Mesendoderm (in vitro differentiated cells): Measurements from ENCODE around the gene PIERCE2.
"Not testable (repeated sequence)": the region's sequence is repeated elsewhere in the genome, so short reads cannot be mapped to it uniquely, and the experiment has no call there.

Experiments
- DNase-seq: peaks from one replicate; pipeline ENCODE4 v3.0.0; 2013
- H2AK5ac ChIP-seq: 2 replicates; pipeline ENCODE4 v1.6.1; 2013; ENCODE audit warnings: low read length, inconsistent platforms
- H2BK120ac ChIP-seq: 2 replicates; pipeline ENCODE4 v1.6.1; 2013; ENCODE audit warnings: low read depth, mild to moderate bottlenecking, low read length, moderate library complexity, mixed read lengths
- H2BK15ac ChIP-seq: replicated peaks from 2 replicates; pipeline ENCODE4 v1.6.1; 2013; ENCODE audit warnings: low read depth, mild to moderate bottlenecking, moderate library complexity
- H2BK5ac ChIP-seq: 2 replicates; pipeline ENCODE4 v1.6.1; 2013; ENCODE audit warnings: low read length, inconsistent platforms
- H3K18ac ChIP-seq: 2 replicates; pipeline ENCODE4 v1.6.1; 2013; ENCODE audit warnings: mild to moderate bottlenecking, low read length, mixed read lengths
- H3K23ac ChIP-seq: one replicate; pipeline ENCODE4 v1.6.1; 2013; ENCODE audit warnings: low read length
- H3K27ac ChIP-seq: 2 replicates; pipeline ENCODE4 v1.5.1; 2013; ENCODE audit warnings: low read depth, mild to moderate bottlenecking, inconsistent platforms, low read length, moderate library complexity
- H3K27me3 ChIP-seq: 2 replicates; pipeline ENCODE4 v1.6.1; 2013; ENCODE audit warnings: low read length, control low read depth, mild to moderate bottlenecking, inconsistent platforms; ENCODE audit not compliant: insufficient read depth, poor library complexity
- H3K36me3 ChIP-seq: 2 replicates; pipeline ENCODE4 v1.6.1; 2013; ENCODE audit warnings: low read length, inconsistent platforms; ENCODE audit not compliant: control insufficient read depth, insufficient read depth
- H3K4ac ChIP-seq: one replicate; pipeline ENCODE4 v1.6.1; 2013; ENCODE audit warnings: low read depth, mild to moderate bottlenecking, low read length, moderate library complexity
- H3K4me1 ChIP-seq: 2 replicates; pipeline ENCODE4 v1.6.1; 2013; ENCODE audit warnings: low read depth, low read length, inconsistent platforms; ENCODE audit not compliant: control insufficient read depth
- H3K4me2 ChIP-seq: 2 replicates; pipeline ENCODE4 v1.6.1; 2013; ENCODE audit warnings: low read length
- H3K4me3 ChIP-seq: 2 replicates; pipeline ENCODE4 v1.5.1; 2013; ENCODE audit warnings: mild to moderate bottlenecking, low read length
- H3K56ac ChIP-seq: one replicate; pipeline ENCODE4 v1.6.1; 2013; ENCODE audit warnings: low read length
- H3K79me1 ChIP-seq: 2 replicates; pipeline ENCODE4 v1.6.1; 2013; ENCODE audit warnings: low read length, inconsistent platforms
- H3K79me2 ChIP-seq: 2 replicates; pipeline ENCODE4 v1.6.1; 2013; ENCODE audit warnings: mild to moderate bottlenecking, low read length; ENCODE audit not compliant: control insufficient read depth, insufficient read depth
- H3K9ac ChIP-seq: 2 replicates; pipeline ENCODE4 v1.6.1; 2013; ENCODE audit warnings: low read length, inconsistent platforms
- H4K5ac ChIP-seq: one replicate; pipeline ENCODE4 v1.6.1; 2013; ENCODE audit warnings: low read length
- H4K8ac ChIP-seq: one replicate; pipeline ENCODE4 v1.6.1; 2013; ENCODE audit warnings: low read depth, mild to moderate bottlenecking, control low read depth, low read length, moderate library complexity
- WGBS: extraction: QIAGEN DNeasy Blood & Tissue Kit; methylation state at CpG from one replicate; pipeline ENCODE4 v1.1.7; 2013; ENCODE audit warnings: low lambda C conversion rate, missing lambda C conversion rate; ENCODE audit not compliant: insufficient coverage; ENCODE audit errors: extremely low coverage; 5-methylcytosine and 5-hydroxymethylcytosine counted together

The PIERCE2 gene

GRCh38 chr15:55407498-55408011 lies 740 bp upstream of the PIERCE2 start:
- Histone ChIP-seq H3K27me3 (no peaks in the 10 kb centered on the region), H3K18ac (no peak overlapping the region), H2BK5ac (no peak overlapping the region), H3K27ac (peak overlapping the region; percentile 42), H4K8ac (no peak overlapping the region), H3K4me3 (peak overlapping the region; percentile 78), H3K56ac (peak overlapping the region; percentile 94), H3K36me3 (no peaks in the 10 kb centered on the region), H2BK15ac (no peak overlapping the region), H3K4me2 (peak overlapping the region; percentile 9), H2BK120ac (no peak overlapping the region), H3K9ac (peak overlapping the region; percentile 88), H4K5ac (no peak overlapping the region), H3K4ac (peak overlapping the region; percentile 18), H3K79me2 (no peaks in the 10 kb centered on the region), H3K4me1 (no peaks in the 10 kb centered on the region), H3K79me1 (no peaks in the 10 kb centered on the region), H3K23ac (no peak overlapping the region), H2AK5ac (no peak overlapping the region)
- DNase-seq = no peak
- WGBS = no CpG with 5 or more reads among the region's 20 CpGs

- Histone ChIP-seq H3K9ac (peak overlapping the region; percentile 65), H3K27ac (peak overlapping the region; percentile 48), H3K56ac (peak overlapping the region; percentile 28), H3K4me2 (peak overlapping the region; percentile 85)
- not testable (repeated sequence) for H3K23ac ChIP-seq, H2BK120ac ChIP-seq, H3K18ac ChIP-seq, H4K8ac ChIP-seq, H2BK5ac ChIP-seq, H3K79me2 ChIP-seq, H3K79me1 ChIP-seq, H3K4me3 ChIP-seq, DNase-seq, H2AK5ac ChIP-seq, H4K5ac ChIP-seq, H2BK15ac ChIP-seq, H3K36me3 ChIP-seq, H3K27me3 ChIP-seq, H3K4ac ChIP-seq, H3K4me1 ChIP-seq
- WGBS = no CpG with 5 or more reads among the region's 14 CpGs
Observed at GRCh38 chr15:55408976-55409375, 681 bp downstream of the PIERCE2 start.

- H3K36me3 ChIP-seq, H4K5ac ChIP-seq, H4K8ac ChIP-seq, H3K9ac ChIP-seq, H3K79me2 ChIP-seq, H3K4me3 ChIP-seq, H3K23ac ChIP-seq, H3K4me2 ChIP-seq, H3K27me3 ChIP-seq, H2BK5ac ChIP-seq, H3K4ac ChIP-seq, H2BK15ac ChIP-seq, H3K27ac ChIP-seq, H3K79me1 ChIP-seq, H2AK5ac ChIP-seq, H3K56ac ChIP-seq, H2BK120ac ChIP-seq, H3K4me1 ChIP-seq: not testable (repeated sequence)
- peak; percentile 81 for DNase-seq
- H3K18ac ChIP-seq = peak overlapping the region; percentile 28
- no CpG with 5 or more reads among the region's 8 CpGs for WGBS
Observed at GRCh38 chr15:55417678-55418077, 9.4 kb downstream of the PIERCE2 start.

- Histone ChIP-seq H3K4me2 (no peak overlapping the region), H3K4ac (no peak overlapping the region), H3K9ac (no peak overlapping the region), H3K23ac (no peak overlapping the region), H3K4me1 (peaks cover 2% of the 10 kb centered on the region), H2BK15ac (peak overlapping the region; percentile 19), H2BK5ac (no peak overlapping the region), H4K8ac (no peak overlapping the region), H3K36me3 (no peaks in the 10 kb centered on the region), H4K5ac (no peak overlapping the region), H3K18ac (no peak overlapping the region), H3K79me2 (no peaks in the 10 kb centered on the region), H3K27ac (no peak overlapping the region), H2BK120ac (no peak overlapping the region), H2AK5ac (no peak overlapping the region), H3K4me3 (no peak overlapping the region), H3K79me1 (no peaks in the 10 kb centered on the region), H3K56ac (no peak overlapping the region), H3K27me3 (no peaks in the 10 kb centered on the region)
- DNase-seq = no peak
Observed at GRCh38 chr15:55420171-55420866, 12.0 kb downstream of the PIERCE2 start.

- WGBS = no CpG with 5 or more reads among the region's 1 CpG
- H3K4me3 ChIP-seq = no peak overlapping the region
Observed at GRCh38 chr15:55422089-55422488, 13.8 kb downstream of the PIERCE2 start.

More at GRCh38 chr15:55422089-55422488, 13.8 kb downstream of the PIERCE2 start:
- Histone ChIP-seq H4K8ac (no peak overlapping the region), H3K4ac (no peak overlapping the region), H2BK15ac (no peak overlapping the region), H3K23ac (no peak overlapping the region), H3K36me3 (no peaks in the 10 kb centered on the region), H2BK120ac (no peak overlapping the region), H3K4me2 (no peak overlapping the region), H3K4me1 (peaks cover 2% of the 10 kb centered on the region), H3K9ac (no peak overlapping the region), H3K79me2 (no peaks in the 10 kb centered on the region), H2BK5ac (no peak overlapping the region), H3K18ac (no peak overlapping the region), H4K5ac (no peak overlapping the region), H3K56ac (no peak overlapping the region), H3K79me1 (no peaks in the 10 kb centered on the region), H2AK5ac (no peak overlapping the region), H3K27ac (no peak overlapping the region), H3K27me3 (no peaks in the 10 kb centered on the region)
- DNase-seq = no peak
